Neural cell (in vitro differentiated cells): ENCODE data around the gene MRNIP. TPM values are rescaled to one million over a fixed set of nuclear protein-coding genes. Genes with fewer than 3 reads are reported as not detected.

Experiments
- H2AFZ ChIP-seq: fragments of 200-600, 300-800 bp; sonication (generic), shearing (Covaris generic); 2 replicates; pipeline ENCODE4 v1.6.0; 2014; ENCODE audit warnings: low read depth, mild to moderate bottlenecking, antibody characterized with exemption, low read length, moderate library complexity
- H3F3A ChIP-seq: fragments of 200-600 bp; shearing (Covaris generic); 2 replicates; pipeline ENCODE4 v1.6.1; 2016; ENCODE audit warnings: mild to moderate bottlenecking, moderate library complexity, mixed read lengths, antibody characterized with exemption, low read length; ENCODE audit not compliant: insufficient read depth, poor library complexity, severe bottlenecking
- H3K27ac ChIP-seq: fragments of 200-600, 300-800 bp; sonication (generic), shearing (Covaris generic); 2 replicates; pipeline ENCODE4 v1.5.1; 2014; ENCODE audit warnings: mild to moderate bottlenecking, low read length, moderate library complexity
- H3K27me3 ChIP-seq: fragments of 300-800, 200-600 bp; sonication (generic), shearing (Covaris generic); 2 replicates; pipeline ENCODE4 v1.6.0; 2014; ENCODE audit warnings: mild to moderate bottlenecking, low read depth, low read length, moderate library complexity; ENCODE audit not compliant: insufficient read depth
- H3K36me3 ChIP-seq: fragments of 300-800, 200-600 bp; sonication (generic), shearing (Covaris generic); 2 replicates; pipeline ENCODE4 v1.5.1; 2014; ENCODE audit warnings: mild to moderate bottlenecking, antibody characterized with exemption, low read length, moderate library complexity; ENCODE audit not compliant: insufficient read depth
- H3K4me2 ChIP-seq: fragments of 300-800, 200-600 bp; sonication (generic), shearing (Covaris generic); 2 replicates; pipeline ENCODE4 v1.6.0; 2014; ENCODE audit warnings: mild to moderate bottlenecking, low read length
- H3K4me3 ChIP-seq: fragments of 300-800, 200-600 bp; sonication (generic), shearing (Covaris generic); 2 replicates; pipeline ENCODE4 v1.5.1; 2014; ENCODE audit warnings: mild to moderate bottlenecking, low read length, moderate library complexity
- H3K79me2 ChIP-seq: fragments of 200-600 bp; shearing (Covaris generic); replicated peaks from 2 replicates; pipeline ENCODE4 v1.6.0; 2014; ENCODE audit warnings: mild to moderate bottlenecking, low read length, moderate library complexity; ENCODE audit not compliant: insufficient read depth
- H3K9ac ChIP-seq: fragments of 300-800, 200-600 bp; sonication (generic), shearing (Covaris generic); 2 replicates; pipeline ENCODE4 v1.6.1; 2016; ENCODE audit warnings: mild to moderate bottlenecking, low read length, mixed read lengths
- H3K9me2 ChIP-seq: fragments of 200-600 bp; shearing (Covaris generic); 2 replicates; pipeline ENCODE4 v1.6.1; 2016; ENCODE audit warnings: mild to moderate bottlenecking, low read length, mixed read lengths; ENCODE audit not compliant: insufficient read depth
- H3K9me3 ChIP-seq: fragments of 200-600, 300-800 bp; sonication (generic), shearing (Covaris generic); 2 replicates; pipeline ENCODE4 v1.6.1; 2016; ENCODE audit warnings: mild to moderate bottlenecking, mixed run types, low read length, moderate library complexity, mixed read lengths
- H4K20me1 ChIP-seq: fragments of 200-600 bp; shearing (Covaris generic); 2 replicates; pipeline ENCODE4 v1.6.1; 2016; ENCODE audit warnings: mild to moderate bottlenecking, mixed run types; ENCODE audit not compliant: insufficient read depth
- CTCF ChIP-seq: fragments of 450-650 bp; IDR thresholded peaks from 2 replicates; pipeline ENCODE4 v1.5.1; 2014; ENCODE audit warnings: antibody characterized with exemption, mild to moderate bottlenecking, moderate library complexity; ENCODE audit not compliant: poor library complexity, severe bottlenecking
- EP300 ChIP-seq: fragments of 450-650 bp; conservative IDR thresholded peaks from 2 replicates; pipeline ENCODE4 v1.6.1; 2014; ENCODE audit warnings: antibody characterized with exemption, mild to moderate bottlenecking, moderate library complexity; ENCODE audit not compliant: poor library complexity, severe bottlenecking
- EZH2 ChIP-seq: fragments of 200-600, 300-800 bp; shearing (Covaris generic), sonication (generic); IDR thresholded peaks from 2 replicates; pipeline ENCODE4 v1.6.1; 2014; ENCODE audit warnings: antibody characterized with exemption, low read length, borderline replicate concordance, mild to moderate bottlenecking; ENCODE audit not compliant: insufficient read depth, poor library complexity, severe bottlenecking
- MXI1 ChIP-seq: fragments of 450-650 bp; conservative IDR thresholded peaks from 2 replicates; pipeline ENCODE4 v1.6.1; 2014; ENCODE audit warnings: antibody characterized with exemption, mild to moderate bottlenecking; ENCODE audit not compliant: poor library complexity, severe bottlenecking
- POLR2AphosphoS5 ChIP-seq: IDR thresholded peaks from 2 replicates; pipeline ENCODE4 v1.6.1; 2012
- RAD21 ChIP-seq: fragments of 450-650 bp; conservative IDR thresholded peaks from 2 replicates; pipeline ENCODE4 v1.6.1; 2014; ENCODE audit warnings: antibody characterized with exemption, mild to moderate bottlenecking, moderate library complexity
- REST ChIP-seq: IDR thresholded peaks from 2 replicates; pipeline ENCODE4 v1.6.1; 2012; ENCODE audit warnings: borderline replicate concordance
- SMC3 ChIP-seq: fragments of 450-650 bp; conservative IDR thresholded peaks from 2 replicates; pipeline ENCODE4 v1.6.1; 2014; ENCODE audit warnings: antibody characterized with exemption, mild to moderate bottlenecking, moderate library complexity; ENCODE audit not compliant: poor library complexity
- TAF1 ChIP-seq: IDR thresholded peaks from 2 replicates; pipeline ENCODE4 v1.6.1; 2012; ENCODE audit warnings: low read depth
- polyA plus RNA-seq: library from polyadenylated mRNA; depleted of rRNA; stranded (reverse); fragments of >200 nt; gene quantifications from 2 replicates; pipeline ENCODE4 v1.2.3, GENCODE V29; 2014

Gene MRNIP
- polyA plus RNA-seq, 1 donor from 2014 or later: 121 TPM

DNA sequence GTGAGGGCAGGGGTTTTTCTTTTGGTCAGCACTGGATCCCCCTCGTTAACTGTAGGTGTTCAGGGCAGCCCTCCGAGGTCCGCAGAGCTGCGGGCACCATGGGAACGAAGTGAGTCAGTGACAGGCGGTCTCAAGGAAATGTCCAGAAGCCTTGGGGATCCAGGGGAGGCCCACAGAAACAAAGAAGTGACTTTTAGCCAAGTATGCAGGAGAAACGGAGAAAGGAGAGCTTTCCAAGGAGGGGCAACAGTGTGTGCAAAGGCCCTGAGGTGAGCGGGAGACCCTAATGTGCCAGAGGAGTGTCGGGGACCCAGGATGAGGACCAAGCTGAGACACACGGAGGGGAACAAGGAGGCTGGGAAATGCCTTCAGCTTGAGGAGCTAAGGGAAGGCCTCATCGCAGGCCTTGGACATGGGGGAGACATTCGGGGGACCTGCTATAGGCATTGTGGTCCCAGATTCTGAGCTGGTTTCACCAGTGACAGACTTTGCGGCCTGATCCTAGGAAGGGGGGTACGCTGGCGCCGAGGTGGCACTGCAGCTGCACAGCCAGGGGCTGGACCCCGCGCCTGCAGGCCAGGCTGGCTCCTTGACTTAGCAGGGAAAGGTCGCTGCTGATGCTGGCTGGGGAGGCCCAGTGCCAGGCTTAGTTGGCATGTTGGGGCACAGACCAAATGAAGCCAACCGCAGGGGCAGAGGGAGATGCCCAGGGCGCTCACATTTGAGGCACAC is 61.6 kb downstream of the MRNIP start:
- H3K4me2 ChIP-seq: no peak overlapping the region
- no peak overlapping the region for H2AFZ ChIP-seq

GRCh38 chr5:179795863-179796833 is 62.5 kb downstream of the MRNIP start:
- no peaks in the 10 kb centered on the region for H3F3A ChIP-seq
- H3K27ac ChIP-seq: no peak overlapping the region
- H3K27me3 ChIP-seq: no peaks in the 10 kb centered on the region
- H2AFZ ChIP-seq: no peak overlapping the region
- no peaks in the 10 kb centered on the region for H3K9me2 ChIP-seq
- peak overlapping the region; percentile 57 for H3K9ac ChIP-seq
- no peaks in the 10 kb centered on the region for H3K79me2 ChIP-seq
- peak overlapping the region; percentile 73 for H3K4me3 ChIP-seq
- no peak overlapping the region for H3K4me2 ChIP-seq
- H3K36me3 ChIP-seq: no peaks in the 10 kb centered on the region
- H4K20me1 ChIP-seq: no peaks in the 10 kb centered on the region
- H3K9me3 ChIP-seq: no peaks in the 10 kb centered on the region
- TF ChIP-seq POLR2AphosphoS5 (peak; percentile 28), RAD21 (peak; percentile 63), EP300 (no peak), TAF1 (no peak), EZH2 (no peak), CTCF (peak; percentile 84), MXI1 (peak; percentile 21), SMC3 (peak; percentile 71), REST (no peak)

More for the DNA sequence above, 61.6 kb downstream of the MRNIP start:
- Histone ChIP-seq H3K9me2 (no peaks in the 10 kb centered on the region), H4K20me1 (no peaks in the 10 kb centered on the region), H3K36me3 (no peaks in the 10 kb centered on the region), H3F3A (no peaks in the 10 kb centered on the region), H3K79me2 (no peaks in the 10 kb centered on the region), H3K4me3 (peak overlapping the region; percentile 73), H3K27ac (no peak overlapping the region), H3K27me3 (no peaks in the 10 kb centered on the region), H3K9me3 (no peaks in the 10 kb centered on the region), H3K9ac (peak overlapping the region; percentile 57)
- no peak for TF ChIP-seq EP300
- no peak for TF ChIP-seq TAF1
- no peak for TF ChIP-seq MXI1
- no peak for TF ChIP-seq POLR2AphosphoS5
- no peak for TF ChIP-seq EZH2
